ENCODE results near the gene SDHA.

Gene SDHA

GRCh38 chr5:217494-218456 is at the start of gene SDHA, which contains the start of gene CCDC127:
Gene SDHA (plus strand): TSS chr5:218320. CDS start chr5:218356, 36 bp downstream.
Gene CCDC127 (minus strand): TSS chr5:218153. CDS start chr5:216849, 1,304 bp downstream.
- DNase-seq = peak; percentile 99

GRCh38 chr5:169071-169727 is 48.9 kb upstream of the SDHA start:
- DNase-seq = no peak

DNA sequence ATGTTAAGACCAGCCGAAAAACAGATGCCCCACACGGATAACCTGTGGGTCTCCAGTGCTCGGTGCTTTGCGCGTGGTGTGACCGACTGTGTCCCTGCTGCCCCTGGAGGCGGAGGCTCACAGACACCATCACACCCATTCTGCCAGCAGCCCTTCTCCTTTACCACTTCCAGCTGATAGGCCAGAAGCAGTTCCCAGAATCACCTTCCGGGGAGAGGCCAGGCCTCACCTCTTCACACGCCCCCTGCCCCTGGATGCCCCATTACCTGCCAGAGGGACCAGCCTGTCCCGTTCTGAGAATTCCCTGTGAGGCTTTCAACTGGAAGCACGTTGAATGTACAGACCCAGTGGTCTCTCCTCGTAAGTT is 48.4 kb upstream of the SDHA start:
- no peak for DNase-seq

DNA sequence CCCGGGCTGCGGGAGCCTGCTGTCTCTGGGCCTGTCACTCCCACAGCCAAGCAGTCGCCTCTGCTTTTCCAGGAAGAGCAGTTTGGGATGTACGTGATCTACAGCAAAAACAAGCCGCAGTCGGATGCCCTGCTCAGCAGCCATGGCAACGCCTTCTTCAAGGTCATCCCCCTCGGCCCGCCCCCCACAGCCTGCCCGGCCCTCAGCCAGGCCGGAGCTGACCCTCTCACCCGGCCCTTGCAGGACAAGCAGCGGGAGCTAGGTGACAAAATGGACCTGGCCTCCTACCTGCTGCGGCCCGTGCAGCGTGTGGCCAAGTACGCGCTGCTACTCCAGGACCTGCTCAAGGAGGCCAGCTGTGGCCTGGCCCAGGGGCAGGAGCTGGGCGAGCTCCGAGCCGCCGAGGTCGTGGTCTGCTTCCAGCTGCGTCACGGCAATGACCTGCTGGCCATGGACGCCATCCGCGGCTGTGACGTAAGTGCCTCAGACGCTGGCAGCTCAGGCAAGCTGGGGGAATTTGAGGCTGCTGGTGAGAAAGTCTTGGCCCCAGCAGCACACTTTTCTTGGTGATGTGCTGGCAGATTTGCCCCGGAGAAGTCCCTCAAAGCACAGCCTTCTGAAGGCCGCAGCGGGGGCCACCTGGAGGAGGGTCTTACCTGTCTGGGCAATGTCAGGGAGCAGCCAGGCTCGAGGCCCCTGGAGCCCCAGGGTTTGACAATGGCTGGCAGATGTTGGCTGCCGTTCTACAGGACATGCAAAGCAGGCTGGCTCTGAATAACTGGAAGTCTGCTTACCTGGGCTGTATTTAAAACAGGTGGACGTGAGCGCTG is 46.9 kb upstream of the SDHA start:
- DNase-seq = no peak

DNA sequence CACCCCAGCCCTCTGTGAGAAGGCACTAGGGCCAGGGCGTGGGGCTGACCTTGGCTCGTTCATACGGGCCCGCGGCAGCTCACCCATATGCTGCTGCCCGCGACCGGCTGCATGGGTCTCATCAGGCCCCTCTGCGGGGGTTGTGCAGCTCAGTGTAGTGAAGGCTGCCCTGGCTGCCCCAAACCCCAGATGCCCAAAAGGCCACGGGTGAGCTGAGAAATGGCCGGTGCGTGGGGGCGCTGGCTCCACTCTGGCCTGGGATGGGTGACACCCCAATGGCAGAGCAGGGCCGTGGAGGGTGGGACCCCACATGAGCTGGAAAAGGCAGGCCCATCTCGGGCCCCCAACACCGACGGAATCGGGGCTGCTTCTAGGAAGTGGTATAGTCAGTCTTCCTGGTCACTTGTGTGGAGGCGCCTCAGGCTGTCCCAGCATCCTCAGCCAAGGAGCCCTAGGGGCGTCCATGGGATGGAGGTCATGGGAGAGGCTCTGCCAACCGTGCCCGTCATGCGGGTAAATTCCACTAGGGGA is 46.3 kb upstream of the SDHA start:
- DNase-seq = no peak

GRCh38 chr5:172421-172820 is 45.7 kb upstream of the SDHA start:
- DNase-seq = no peak

DNA sequence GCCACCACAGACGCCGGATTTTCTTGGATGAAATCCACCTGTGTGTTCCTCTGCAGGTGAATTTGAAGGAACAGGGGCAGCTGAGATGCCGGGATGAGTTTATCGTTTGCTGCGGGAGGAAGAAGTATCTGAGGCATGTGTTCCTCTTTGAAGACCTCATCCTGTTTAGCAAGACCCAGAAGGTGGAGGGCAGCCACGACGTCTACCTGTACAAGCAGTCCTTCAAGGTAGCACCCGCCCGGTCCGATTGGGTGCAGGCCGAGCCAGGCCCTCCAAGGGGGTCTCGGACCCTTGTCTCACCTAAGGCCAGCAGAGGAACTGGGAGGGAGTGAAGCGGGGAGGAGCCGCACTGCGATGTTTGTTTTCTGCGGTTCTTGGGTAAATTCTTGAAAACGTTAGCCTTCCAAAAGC is 45.3 kb upstream of the SDHA start:
- DNase-seq = no peak

- DNase-seq = no peak
These were observed 44.5 kb upstream of the SDHA start for GRCh38 chr5:173392-174290.

- DNase-seq = no peak
These were observed 43.9 kb upstream of the SDHA start for GRCh38 chr5:174291-174600.

- DNase-seq = no peak
These were observed 43.1 kb upstream of the SDHA start for GRCh38 chr5:174876-175465.

DNA sequence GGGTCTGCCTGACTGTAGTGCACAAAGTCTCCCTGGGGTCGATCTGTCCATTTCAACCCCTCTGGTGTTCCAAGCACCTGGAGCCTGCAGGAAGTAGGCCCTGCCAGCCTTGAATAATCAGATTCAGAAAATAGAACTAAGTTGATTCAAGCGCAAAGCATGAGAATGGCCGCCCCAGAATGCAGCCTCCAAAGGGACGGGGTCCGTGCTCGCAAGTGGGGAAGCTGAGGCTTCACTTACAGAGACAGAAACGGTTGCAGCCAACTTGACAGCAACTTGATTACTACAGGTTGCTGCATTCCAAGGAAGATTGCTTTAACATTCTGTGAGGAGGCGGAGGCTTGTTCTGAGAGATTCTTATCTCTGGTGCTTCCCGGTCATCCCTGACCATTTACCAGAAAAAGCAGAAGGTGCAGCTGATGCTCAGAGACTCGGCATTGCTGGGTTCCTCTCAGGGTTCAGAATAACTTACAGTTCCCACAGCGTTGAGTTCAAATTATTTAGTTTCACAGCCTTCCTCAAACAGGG is 41.8 kb upstream of the SDHA start:
- DNase-seq = no peak

- no peak for DNase-seq
These were observed 40.0 kb upstream of the SDHA start for GRCh38 chr5:178110-178509.

GRCh38 chr5:179401-179800 is 38.7 kb upstream of the SDHA start:
- DNase-seq = no peak

DNA sequence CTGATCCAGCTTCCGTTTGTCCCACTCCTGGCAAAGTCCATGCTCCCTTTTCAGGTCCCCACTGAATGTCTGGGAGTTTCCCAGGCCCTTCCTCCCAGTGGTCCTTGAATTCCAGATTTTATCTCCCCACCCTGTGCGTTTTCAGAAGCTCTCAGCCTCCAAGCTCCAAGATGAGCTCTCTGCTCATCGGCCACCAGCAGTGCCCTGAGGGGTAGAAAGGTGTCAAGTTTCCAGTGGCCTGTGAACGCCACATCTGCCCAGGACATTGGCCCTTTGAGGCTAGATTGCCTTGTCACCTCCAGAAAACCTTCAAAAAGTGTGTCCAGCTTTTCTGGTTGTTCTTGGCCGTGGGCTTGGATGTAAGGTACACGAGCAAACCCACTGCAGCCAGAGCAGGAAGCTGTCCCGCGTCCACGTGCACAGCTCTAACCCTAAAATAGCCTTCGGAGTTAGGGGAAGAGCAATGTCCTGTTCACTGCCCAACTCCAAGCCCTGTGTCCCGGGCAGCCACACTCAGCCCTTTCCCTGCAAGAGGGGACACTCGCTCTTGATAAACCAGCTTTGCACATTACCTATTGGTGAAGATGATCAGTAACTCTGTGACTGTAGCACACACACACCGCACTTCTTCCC is 37.7 kb upstream of the SDHA start:
- DNase-seq = no peak

GRCh38 chr5:181160-181559 is 37.0 kb upstream of the SDHA start:
- no peak for DNase-seq

DNA sequence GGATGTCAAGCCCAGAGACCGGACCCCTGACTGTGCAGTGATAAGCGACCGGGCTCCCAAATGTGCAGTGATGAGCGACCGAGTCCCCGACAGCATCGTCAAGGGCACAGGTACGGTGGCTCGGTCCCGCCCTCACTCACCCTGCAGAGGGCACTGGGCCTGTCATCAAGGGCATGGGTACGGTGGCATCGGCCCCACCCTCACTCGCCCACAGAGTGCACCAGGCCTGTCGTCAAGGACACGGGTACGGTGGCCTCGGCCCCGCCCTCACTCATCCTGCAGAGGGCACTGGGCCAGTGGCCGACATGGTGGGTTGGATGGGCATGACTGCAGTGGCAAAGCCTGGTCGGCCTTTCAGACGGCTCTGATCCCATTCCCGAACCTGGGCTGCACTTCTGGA is 36.6 kb upstream of the SDHA start:
- DNase-seq = no peak

DNA sequence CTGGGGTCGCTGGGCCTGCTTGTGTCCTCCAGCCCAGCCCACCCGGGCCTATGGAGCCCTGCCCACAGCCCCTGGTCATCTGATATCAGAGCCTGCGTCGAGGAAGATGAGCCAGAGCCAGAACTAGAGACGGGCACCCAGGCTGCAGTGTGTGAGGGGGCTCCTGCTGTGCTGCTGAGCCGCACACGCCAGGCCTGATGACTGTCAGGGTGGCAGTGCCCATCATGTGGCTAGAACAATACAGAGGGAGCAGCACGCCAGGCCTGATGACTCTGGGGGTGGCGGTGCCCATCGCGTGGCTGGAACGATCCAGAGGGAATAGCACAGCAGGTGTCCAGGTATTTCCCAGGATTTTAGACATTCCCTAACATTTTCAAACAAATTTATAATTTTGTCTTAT is 36.0 kb upstream of the SDHA start:
- DNase-seq = no peak

DNA sequence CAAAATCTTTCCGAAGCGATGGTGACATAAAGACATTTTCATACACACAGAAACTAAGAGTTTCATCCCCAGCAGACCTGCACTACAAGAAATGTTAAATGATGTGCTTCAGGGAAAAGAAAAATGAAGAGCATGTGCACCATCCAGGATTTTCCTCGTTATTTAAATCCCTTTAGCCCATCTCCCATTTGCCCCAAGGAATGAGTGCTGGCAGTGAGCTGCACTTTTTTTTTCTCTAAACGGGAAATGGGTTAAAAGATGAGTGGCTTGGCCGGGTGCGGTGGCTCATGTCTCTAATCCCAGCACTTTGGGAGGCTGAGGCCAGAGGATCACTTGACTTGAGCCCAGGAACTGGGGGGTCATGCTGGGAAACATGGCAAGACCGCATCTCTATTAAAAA is 33.6 kb upstream of the SDHA start:
- no peak for DNase-seq

- no peak for DNase-seq
These were observed 32.7 kb upstream of the SDHA start for GRCh38 chr5:185095-186070.
